ENCODE data around the gene PLET1. TPM values are rescaled to one million over a fixed set of nuclear protein-coding genes. Genes with fewer than 3 reads are reported as not detected.

Gene PLET1
- total and polyA plus RNA-seq, 2 donors (not counting 1 experiment from before 2014, with no cell fraction given) = not detected

DNA sequence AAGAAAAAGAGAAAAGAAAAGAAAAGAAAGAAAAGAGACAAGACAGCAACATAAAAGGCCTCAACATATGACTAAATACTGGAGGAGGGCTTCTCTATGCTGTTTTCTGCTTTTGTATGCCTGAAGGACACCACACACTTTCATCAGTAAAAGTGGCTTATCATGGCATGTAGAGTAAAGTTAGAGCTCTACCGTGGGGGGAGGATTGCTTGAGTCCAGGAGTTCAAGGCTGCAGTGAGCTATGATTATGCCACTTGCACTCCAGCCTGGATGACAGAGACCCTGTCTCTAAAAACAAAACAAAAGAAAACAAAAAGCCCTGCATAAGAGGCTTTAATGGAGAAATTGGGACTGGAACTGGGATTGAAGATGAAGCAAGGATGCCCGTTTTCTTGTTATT is 28.7 kb downstream of the PLET1 start:
- H3K4me3 ChIP-seq (replicated peaks in 1 of 4; ENCODE audit: control extremely low read depth in 1 of 4, insufficient read depth in 1 of 4, low read depth in 3 of 4, low read length in 4 of 4) = no peak overlapping the region
- no peaks in the 10 kb centered on the region for H3K9me3 ChIP-seq (ENCODE audit: control insufficient read depth, insufficient read depth, low read depth, low read length)
- no peaks in the 10 kb centered on the region for H4K20me1 ChIP-seq (ENCODE audit: control insufficient read depth, extremely low read depth, insufficient read depth, low read length)
- no peak for DNase-seq (ENCODE audit: low read depth in 2 of 2)
- H3K27ac ChIP-seq (ENCODE audit: insufficient read depth, low read length) = no peak overlapping the region
- H2AFZ ChIP-seq (ENCODE audit: low read length) = no peak overlapping the region
- peaks cover 7% of the 10 kb centered on the region for H3K4me1 ChIP-seq (ENCODE audit: control insufficient read depth, extremely low read depth, insufficient read depth, low read length)
- no peaks in the 10 kb centered on the region for H3K27me3 ChIP-seq (ENCODE audit: control insufficient read depth, insufficient read depth, low read length)
- no peak overlapping the region for H3K9ac ChIP-seq (ENCODE audit: insufficient read depth, low read length)
- TF ChIP-seq, protein P1, sequence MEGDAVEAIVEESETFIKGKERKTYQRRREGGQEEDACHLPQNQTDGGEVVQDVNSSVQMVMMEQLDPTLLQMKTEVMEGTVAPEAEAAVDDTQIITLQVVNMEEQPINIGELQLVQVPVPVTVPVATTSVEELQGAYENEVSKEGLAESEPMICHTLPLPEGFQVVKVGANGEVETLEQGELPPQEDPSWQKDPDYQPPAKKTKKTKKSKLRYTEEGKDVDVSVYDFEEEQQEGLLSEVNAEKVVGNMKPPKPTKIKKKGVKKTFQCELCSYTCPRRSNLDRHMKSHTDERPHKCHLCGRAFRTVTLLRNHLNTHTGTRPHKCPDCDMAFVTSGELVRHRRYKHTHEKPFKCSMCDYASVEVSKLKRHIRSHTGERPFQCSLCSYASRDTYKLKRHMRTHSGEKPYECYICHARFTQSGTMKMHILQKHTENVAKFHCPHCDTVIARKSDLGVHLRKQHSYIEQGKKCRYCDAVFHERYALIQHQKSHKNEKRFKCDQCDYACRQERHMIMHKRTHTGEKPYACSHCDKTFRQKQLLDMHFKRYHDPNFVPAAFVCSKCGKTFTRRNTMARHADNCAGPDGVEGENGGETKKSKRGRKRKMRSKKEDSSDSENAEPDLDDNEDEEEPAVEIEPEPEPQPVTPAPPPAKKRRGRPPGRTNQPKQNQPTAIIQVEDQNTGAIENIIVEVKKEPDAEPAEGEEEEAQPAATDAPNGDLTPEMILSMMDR (conservative IDR thresholded peaks at IDR 0.05 in 1 of 2, IDR thresholded peaks at IDR 0.05 in 1 of 2; ENCODE audit: low read depth in 1 of 2, low read length in 2 of 2) = no peak
- no peak for TF ChIP-seq EZH2 (IDR thresholded peaks at IDR 0.05; ENCODE audit: low read length, missing control alignments)
- H3K79me2 ChIP-seq (ENCODE audit: control insufficient read depth, insufficient read depth, low read length) = peaks cover 18% of the 10 kb centered on the region
- no peak overlapping the region for H3K4me2 ChIP-seq (ENCODE audit: extremely low read depth, insufficient read depth, low read length)
- peaks cover 3% of the 10 kb centered on the region for H3K36me3 ChIP-seq (ENCODE audit: control insufficient read depth, insufficient read depth, low read length)

DNA sequence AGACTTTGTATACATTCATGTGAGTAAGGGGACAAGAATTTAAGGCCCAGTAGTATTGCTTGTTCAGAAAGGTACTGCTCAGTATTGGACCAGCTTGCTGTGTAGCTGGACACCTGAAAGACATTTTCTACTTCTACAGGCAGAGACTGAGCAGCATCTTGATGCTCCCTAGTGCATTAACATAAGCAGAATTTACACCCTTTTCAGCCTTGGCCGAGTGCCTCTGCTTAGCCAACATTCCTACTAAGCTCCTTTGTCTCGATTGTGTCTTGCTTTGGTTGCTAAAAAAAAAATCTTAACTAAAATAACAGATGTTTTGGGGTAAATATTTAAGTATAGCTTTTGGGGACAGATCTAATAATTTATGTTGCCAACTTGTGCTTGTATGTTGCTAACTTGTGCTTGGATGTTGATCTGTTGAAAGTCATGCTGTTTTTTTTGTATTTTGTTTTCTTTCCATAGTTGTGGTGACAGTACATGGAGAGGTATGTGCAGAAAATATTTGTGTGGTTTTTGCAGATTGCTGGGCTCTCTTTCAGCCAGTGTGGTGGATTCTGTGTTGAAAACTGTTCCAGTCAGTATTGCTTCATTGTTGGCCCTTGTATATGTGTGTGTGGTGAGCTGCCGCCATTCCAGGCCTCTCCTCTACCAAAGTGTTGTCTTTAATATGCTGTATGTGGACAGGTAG is 30.8 kb downstream of the PLET1 start:
- Histone ChIP-seq H3K27ac (ENCODE audit: insufficient read depth, low read length) (peak overlapping the region; percentile 28), H3K36me3 (ENCODE audit: control insufficient read depth, insufficient read depth, low read length) (peaks cover 2% of the 10 kb centered on the region), H3K9ac (ENCODE audit: insufficient read depth, low read length) (no peak overlapping the region), H3K79me2 (ENCODE audit: control insufficient read depth, insufficient read depth, low read length) (peaks cover 25% of the 10 kb centered on the region), H2AFZ (ENCODE audit: low read length) (no peak overlapping the region), H3K4me3 (replicated peaks in 1 of 4; ENCODE audit: control extremely low read depth in 1 of 4, insufficient read depth in 1 of 4, low read depth in 3 of 4, low read length in 4 of 4) (no peak overlapping the region), H3K4me2 (ENCODE audit: extremely low read depth, insufficient read depth, low read length) (no peak overlapping the region), H4K20me1 (ENCODE audit: control insufficient read depth, extremely low read depth, insufficient read depth, low read length) (no peaks in the 10 kb centered on the region), H3K27me3 (ENCODE audit: control insufficient read depth, insufficient read depth, low read length) (no peaks in the 10 kb centered on the region), H3K4me1 (ENCODE audit: control insufficient read depth, extremely low read depth, insufficient read depth, low read length) (peaks cover 7% of the 10 kb centered on the region), H3K9me3 (ENCODE audit: control insufficient read depth, insufficient read depth, low read depth, low read length) (no peaks in the 10 kb centered on the region)
- DNase-seq (ENCODE audit: low read depth in 2 of 2) = peak; percentile 75 to 95
- TF ChIP-seq, protein P1 (conservative IDR thresholded peaks at IDR 0.05 in 1 of 2, IDR thresholded peaks at IDR 0.05 in 1 of 2; ENCODE audit: low read depth in 1 of 2, low read length in 2 of 2) = no peak
- TF ChIP-seq EZH2 (IDR thresholded peaks at IDR 0.05; ENCODE audit: low read length, missing control alignments) = no peak

DNA sequence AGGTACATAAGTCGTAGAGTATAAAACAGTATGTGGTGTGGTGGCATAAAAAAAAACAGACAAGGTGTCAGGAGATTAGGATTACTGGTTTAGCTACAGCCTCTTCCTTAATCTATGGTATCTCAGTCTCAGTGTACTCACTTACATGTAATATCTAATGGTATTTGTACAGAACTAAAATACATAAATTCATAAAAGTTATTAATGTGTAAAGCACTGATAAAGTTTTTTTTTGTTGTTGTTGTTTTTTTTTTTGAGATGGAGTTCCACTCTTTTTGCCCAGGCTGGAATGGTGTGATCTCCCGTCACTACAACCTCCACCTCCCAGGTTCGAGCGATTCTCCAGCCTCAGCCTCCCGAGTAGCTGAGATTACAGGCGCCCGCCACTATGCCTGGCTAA is 31.5 kb downstream of the PLET1 start:
- H3K4me3 ChIP-seq (replicated peaks in 1 of 4; ENCODE audit: control extremely low read depth in 1 of 4, insufficient read depth in 1 of 4, low read depth in 3 of 4, low read length in 4 of 4) = no peak overlapping the region
- H3K27me3 ChIP-seq (ENCODE audit: control insufficient read depth, insufficient read depth, low read length) = no peaks in the 10 kb centered on the region
- H4K20me1 ChIP-seq (ENCODE audit: control insufficient read depth, extremely low read depth, insufficient read depth, low read length) = no peaks in the 10 kb centered on the region
- DNase-seq (ENCODE audit: low read depth in 2 of 2) = no peak
- H3K27ac ChIP-seq (ENCODE audit: insufficient read depth, low read length) = no peak overlapping the region
- peaks cover 25% of the 10 kb centered on the region for H3K79me2 ChIP-seq (ENCODE audit: control insufficient read depth, insufficient read depth, low read length)
- peaks cover 7% of the 10 kb centered on the region for H3K4me1 ChIP-seq (ENCODE audit: control insufficient read depth, extremely low read depth, insufficient read depth, low read length)
- no peak overlapping the region for H2AFZ ChIP-seq (ENCODE audit: low read length)
- TF ChIP-seq, protein P1 (conservative IDR thresholded peaks at IDR 0.05 in 1 of 2, IDR thresholded peaks at IDR 0.05 in 1 of 2; ENCODE audit: low read depth in 1 of 2, low read length in 2 of 2) = no peak
- no peak for TF ChIP-seq EZH2 (IDR thresholded peaks at IDR 0.05; ENCODE audit: low read length, missing control alignments)
- peaks cover 2% of the 10 kb centered on the region for H3K36me3 ChIP-seq (ENCODE audit: control insufficient read depth, insufficient read depth, low read length)
- no peak overlapping the region for H3K4me2 ChIP-seq (ENCODE audit: extremely low read depth, insufficient read depth, low read length)
- H3K9me3 ChIP-seq (ENCODE audit: control insufficient read depth, insufficient read depth, low read depth, low read length) = no peaks in the 10 kb centered on the region
- no peak overlapping the region for H3K9ac ChIP-seq (ENCODE audit: insufficient read depth, low read length)

Data from fibroblast of lung (primary cell).